Progenitor cell of endocrine pancreas (in vitro differentiated cells): ENCODE data around the gene C12orf75. TPM values are rescaled to one million over a fixed set of nuclear protein-coding genes. Genes with fewer than 3 reads are reported as not detected.

ENCODE experiments used
- DNase-seq: peaks from one replicate; pipeline ENCODE4 v3.0.0; 2021; ENCODE audit warnings: low spot score; ENCODE audit not compliant: unreplicated experiment
- H3K27ac Mint-ChIP-seq: 2 replicates; pipeline ENCODE4 v1.8.0; 2021; ENCODE audit warnings: mild to moderate bottlenecking, moderate library complexity, mixed read lengths
- H3K27me3 Mint-ChIP-seq: 2 replicates; pipeline ENCODE4 v1.8.0; 2021; ENCODE audit warnings: mixed read lengths
- H3K36me3 Mint-ChIP-seq: 2 replicates; pipeline ENCODE4 v1.8.0; 2022; ENCODE audit warnings: mixed read lengths; ENCODE audit not compliant: insufficient read depth
- H3K4me1 Mint-ChIP-seq: 2 replicates; pipeline ENCODE4 v1.8.0; 2021; ENCODE audit warnings: low read depth, mixed read lengths
- H3K4me3 Mint-ChIP-seq: 2 replicates; pipeline ENCODE4 v1.8.0; 2021; ENCODE audit warnings: low read depth, mild to moderate bottlenecking, moderate library complexity, mixed read lengths
- H3K9me3 Mint-ChIP-seq: 2 replicates; pipeline ENCODE4 v1.8.0; 2021; ENCODE audit warnings: low read depth, mixed read lengths
- total RNA-seq: library from RNA; stranded (reverse); gene quantifications from 2 replicates; pipeline ENCODE4 v1.2.1, GENCODE V29; 2021
- TF ChIP-seq, protein P1 (sequence below): fragments of 200-600 bp; sonication (generic); IDR thresholded peaks from one replicate; pipeline ENCODE4 v1.5.0; 2021; ENCODE audit warnings: antibody characterized with exemption, mild to moderate bottlenecking; ENCODE audit not compliant: unreplicated experiment

The C12orf75 gene
- total RNA-seq, 1 donor from 2014 or later = 228 TPM

DNA sequence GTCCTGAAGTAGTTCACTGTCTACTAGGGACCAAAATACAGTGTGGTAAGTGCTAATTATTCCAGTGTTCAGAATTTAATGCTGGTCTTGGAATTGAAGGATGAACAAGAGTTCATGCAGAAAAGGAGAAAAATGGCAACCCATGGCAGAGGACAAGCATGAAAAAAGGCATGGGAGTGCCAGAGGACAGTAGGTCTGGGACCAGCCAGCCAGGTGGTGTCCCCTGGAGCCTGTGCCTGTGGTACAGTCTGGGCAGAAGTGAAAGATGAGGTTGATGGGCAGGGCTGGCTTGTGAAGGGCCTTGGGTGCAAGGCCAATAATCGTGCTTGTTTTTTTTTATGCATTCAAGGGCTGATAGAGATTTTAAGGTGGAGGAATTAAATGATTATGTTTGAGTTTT, 21.0 kb downstream of the C12orf75 start:
- peaks cover 3% of the 10 kb centered on the region for H3K9me3 Mint-ChIP-seq
- H3K4me3 Mint-ChIP-seq = no peak overlapping the region
- H3K4me1 Mint-ChIP-seq = peaks cover 47% of the 10 kb centered on the region
- no peak for DNase-seq
- TF ChIP-seq, protein P1, sequence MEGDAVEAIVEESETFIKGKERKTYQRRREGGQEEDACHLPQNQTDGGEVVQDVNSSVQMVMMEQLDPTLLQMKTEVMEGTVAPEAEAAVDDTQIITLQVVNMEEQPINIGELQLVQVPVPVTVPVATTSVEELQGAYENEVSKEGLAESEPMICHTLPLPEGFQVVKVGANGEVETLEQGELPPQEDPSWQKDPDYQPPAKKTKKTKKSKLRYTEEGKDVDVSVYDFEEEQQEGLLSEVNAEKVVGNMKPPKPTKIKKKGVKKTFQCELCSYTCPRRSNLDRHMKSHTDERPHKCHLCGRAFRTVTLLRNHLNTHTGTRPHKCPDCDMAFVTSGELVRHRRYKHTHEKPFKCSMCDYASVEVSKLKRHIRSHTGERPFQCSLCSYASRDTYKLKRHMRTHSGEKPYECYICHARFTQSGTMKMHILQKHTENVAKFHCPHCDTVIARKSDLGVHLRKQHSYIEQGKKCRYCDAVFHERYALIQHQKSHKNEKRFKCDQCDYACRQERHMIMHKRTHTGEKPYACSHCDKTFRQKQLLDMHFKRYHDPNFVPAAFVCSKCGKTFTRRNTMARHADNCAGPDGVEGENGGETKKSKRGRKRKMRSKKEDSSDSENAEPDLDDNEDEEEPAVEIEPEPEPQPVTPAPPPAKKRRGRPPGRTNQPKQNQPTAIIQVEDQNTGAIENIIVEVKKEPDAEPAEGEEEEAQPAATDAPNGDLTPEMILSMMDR = no peak
- peak overlapping the region; percentile 6 for H3K27ac Mint-ChIP-seq
- H3K36me3 Mint-ChIP-seq = peaks cover 37% of the 10 kb centered on the region
- H3K27me3 Mint-ChIP-seq = no peaks in the 10 kb centered on the region

DNA sequence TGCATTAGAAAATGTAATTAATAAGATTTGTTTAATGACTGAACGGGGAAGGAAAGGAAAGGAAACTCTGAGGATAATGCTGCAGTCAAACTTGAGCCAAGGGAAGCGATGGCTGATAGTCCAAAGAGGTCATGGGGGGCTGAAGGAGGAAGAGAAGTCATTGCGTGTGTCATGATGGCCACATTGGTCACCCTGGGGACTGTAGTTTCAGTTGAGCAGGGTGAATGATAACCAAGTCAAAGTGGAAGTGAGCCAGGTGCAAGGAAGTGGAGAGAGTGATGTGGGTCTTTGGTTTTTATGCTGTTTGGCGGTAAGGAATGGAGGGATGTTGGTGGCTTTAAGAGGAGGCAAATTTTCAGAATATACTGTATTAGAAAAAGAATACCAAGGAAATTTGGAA, 21.6 kb downstream of the C12orf75 start:
- TF ChIP-seq, protein P1 = no peak
- Mint-ChIP-seq H3K4me3 (no peak overlapping the region), H3K27ac (peak overlapping the region; percentile 6), H3K36me3 (peaks cover 35% of the 10 kb centered on the region), H3K4me1 (peaks cover 50% of the 10 kb centered on the region), H3K9me3 (peaks cover 3% of the 10 kb centered on the region), H3K27me3 (no peaks in the 10 kb centered on the region)
- DNase-seq = no peak

DNA sequence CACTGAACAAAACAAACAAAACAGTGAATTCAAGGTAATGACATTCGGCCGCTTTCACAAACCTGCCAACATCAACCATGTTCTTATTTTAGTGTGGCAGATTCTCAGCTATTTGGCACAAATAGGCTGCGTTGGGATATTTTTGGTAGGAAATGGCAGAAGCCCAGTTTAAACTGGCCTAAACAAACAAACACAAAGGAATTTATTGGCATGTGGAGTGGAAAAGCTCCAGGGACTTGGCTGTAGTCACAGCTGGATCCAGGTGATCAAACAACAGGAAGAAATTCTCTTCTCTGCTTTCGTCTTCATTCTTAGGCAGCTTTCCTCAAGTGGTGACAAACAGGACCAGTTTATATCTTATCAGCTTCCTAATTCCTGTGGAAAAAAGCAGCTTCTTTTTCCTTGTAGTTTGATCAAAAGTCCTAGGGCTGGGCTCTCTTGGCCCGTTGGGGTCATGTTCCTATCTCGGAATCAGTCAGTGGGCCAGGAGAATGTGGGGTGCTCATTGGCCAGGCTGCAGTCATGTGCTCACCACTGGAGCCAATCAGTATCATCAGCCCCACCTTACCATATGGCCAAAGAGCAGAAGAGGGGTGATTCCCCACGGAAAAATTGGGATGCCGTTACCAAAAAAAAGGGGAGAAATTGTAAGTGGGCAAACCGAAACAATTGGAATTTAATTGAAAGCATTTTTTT, 22.6 kb downstream of the C12orf75 start:
- Mint-ChIP-seq H3K4me1 (peaks cover 49% of the 10 kb centered on the region), H3K27ac (peak overlapping the region; percentile 6), H3K36me3 (peaks cover 35% of the 10 kb centered on the region), H3K4me3 (no peak overlapping the region), H3K27me3 (no peaks in the 10 kb centered on the region), H3K9me3 (peaks cover 3% of the 10 kb centered on the region)
- TF ChIP-seq, protein P1 = no peak
- DNase-seq = no peak

DNA sequence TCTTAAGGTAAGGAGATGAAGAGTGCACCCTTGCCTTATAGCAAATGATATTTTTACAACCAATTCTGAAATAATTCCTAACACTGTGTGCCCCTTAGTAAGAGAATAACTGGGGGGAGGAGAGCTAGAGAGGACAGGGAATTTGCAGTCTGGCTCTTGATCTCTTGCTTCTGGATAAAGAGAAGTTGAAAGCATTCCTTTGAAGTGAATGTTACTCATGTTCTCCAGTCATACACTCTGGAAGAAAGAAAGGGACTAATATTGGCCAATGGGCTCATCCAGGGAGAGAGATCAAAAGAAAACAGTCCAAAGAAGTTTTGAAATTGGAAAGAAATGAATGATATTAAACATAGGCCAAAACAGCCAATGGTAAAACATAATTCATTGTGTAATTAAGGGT, 25.3 kb downstream of the C12orf75 start:
- TF ChIP-seq, protein P1 = no peak
- Mint-ChIP-seq H3K9me3 (peaks cover 3% of the 10 kb centered on the region), H3K36me3 (peaks cover 33% of the 10 kb centered on the region), H3K27ac (peak overlapping the region; percentile 77), H3K4me3 (no peak overlapping the region), H3K4me1 (peaks cover 42% of the 10 kb centered on the region), H3K27me3 (no peaks in the 10 kb centered on the region)
- no peak for DNase-seq

DNA sequence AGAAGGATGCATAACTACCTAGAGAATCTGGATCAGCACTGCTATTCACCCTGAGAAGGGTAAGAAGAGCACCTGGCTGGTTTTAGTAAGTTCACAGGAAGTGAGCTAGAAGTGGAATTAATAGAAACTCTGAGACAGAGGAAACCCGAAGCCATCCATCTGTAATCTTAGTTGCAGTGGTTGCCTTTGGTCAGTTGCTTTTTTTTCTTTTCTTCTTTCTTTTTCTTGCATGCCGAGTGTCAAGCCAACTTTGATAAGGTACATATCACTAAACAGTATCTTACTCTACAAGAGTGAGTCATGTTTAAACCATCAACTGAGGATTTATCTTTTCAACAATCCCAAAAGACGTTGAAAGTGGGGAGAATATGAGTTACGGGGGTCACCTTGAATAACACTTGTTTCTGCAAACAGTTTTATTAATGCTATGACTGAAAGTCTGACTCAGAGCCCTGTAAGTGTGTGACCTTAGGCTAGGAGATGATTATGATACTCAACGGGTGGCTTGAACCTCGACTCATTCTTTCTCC, 26.7 kb downstream of the C12orf75 start:
- H3K27me3 Mint-ChIP-seq = no peaks in the 10 kb centered on the region
- H3K36me3 Mint-ChIP-seq = peaks cover 34% of the 10 kb centered on the region
- H3K9me3 Mint-ChIP-seq = peaks cover 5% of the 10 kb centered on the region
- DNase-seq = no peak
- peak overlapping the region; percentile 76 for H3K27ac Mint-ChIP-seq
- H3K4me3 Mint-ChIP-seq = no peak overlapping the region
- H3K4me1 Mint-ChIP-seq = peaks cover 33% of the 10 kb centered on the region
- TF ChIP-seq, protein P1 = no peak
